SH-SY5Y (cell line): ENCODE measurements around the gene TMEM50B.

Experiments
- GATA2 ChIP-seq: IDR thresholded peaks from 2 replicates; pipeline ENCODE4 v1.6.1; 2011; ENCODE audit warnings: mild to moderate bottlenecking, low read depth, low read length
- GATA3 ChIP-seq: IDR thresholded peaks from 2 replicates; pipeline ENCODE4 v1.6.1; 2011; ENCODE audit warnings: low read depth, mild to moderate bottlenecking, low read length, moderate library complexity

- TF ChIP-seq GATA2 (no peak), GATA3 (no peak)
These were observed 76.5 kb downstream of the TMEM50B start, which contains the start of gene IFNGR2 for GRCh38 chr21:33403128-33403785.
